HCT116 (cell line): ENCODE data around the gene AWAT2. TPM values are rescaled to one million over a fixed set of nuclear protein-coding genes. Genes with fewer than 3 reads are reported as not detected.
"Not testable (repeated sequence)": the region's sequence is repeated elsewhere in the genome, so short reads cannot be mapped to it uniquely, and the experiment has no call there.

Experiments used
- ATAC-seq: fragments of 200-7000 bp; cut with Tn5 transposase; 2 replicates; pipeline ENCODE4 v1.9.1; 2020; ENCODE audit warnings: mild to moderate bottlenecking, moderate library complexity
- BruUV-seq: library from RNA; stranded (reverse); fragments of 400-500 nt; replicated peaks from 2 replicates; lab custom pipeline; 2021; lab: Mats Ljungman, UMichigan
- CTCF ChIA-PET: fragments of 300-600 bp; sonication (Branson Sonifier 250); formaldehyde crosslinking; loops from one replicate; lab custom pipeline; 2021; ENCODE audit warnings: antibody characterized with exemption; lab: Charles Lee
- POLR2A ChIA-PET: fragments of 300-600, 350-600 bp; sonication (Branson Sonifier 250); formaldehyde crosslinking; loops from one replicate; lab custom pipeline; 2021; ENCODE audit warnings: antibody characterized with exemption; lab: Charles Lee
- RAD21 ChIA-PET, 2 experiments: fragments of 300-600 bp; sonication (Branson Sonifier 250); formaldehyde crosslinking; loops; one replicate each; lab custom pipeline; 2023; ENCODE audit warnings: low total read pairs in 2 of 2; ENCODE audit not compliant: uncharacterized antibody in 2 of 2, unreplicated experiment in 2 of 2, low non-redundant PET in 1 of 2; lab: Charles Lee
- DNase-seq: peaks from one replicate; pipeline ENCODE4 v3.0.0-alpha.2; 2010; ENCODE audit warnings: low read depth, low spot score
- H2AFZ ChIP-seq: fragments of 200-600 bp; shearing (Covaris generic), sonication (generic); 2 replicates; pipeline ENCODE4 v1.6.1; 2017; ENCODE audit warnings: low read depth, mixed run types, mixed read lengths, antibody characterized with exemption, low read length; ENCODE audit not compliant: poor library complexity, severe bottlenecking
- H3K27ac ChIP-seq: 2 replicates; pipeline ENCODE4 v1.5.1; 2012; ENCODE audit warnings: low read depth, low read length
- H3K27me3 ChIP-seq: fragments of 200-600 bp; sonication (generic); 2 replicates; pipeline ENCODE4 v1.6.1; 2016; ENCODE audit warnings: mixed run types, low read length, mixed read lengths; ENCODE audit not compliant: insufficient read depth
- H3K36me3 ChIP-seq, 2 experiments: fragments of 200-500 bp in 1 of 2; fragments of 200-600 bp in 1 of 2; sonication (Bioruptor generic) in 1 of 2; sonication (generic) in 1 of 2; 2 replicates each; pipeline versions ENCODE4 v1.5.1 to v1.6.1; 2014 to 2016; ENCODE audit warnings: low read length in 2 of 2, inconsistent platforms in 1 of 2, mixed read lengths in 1 of 2, mixed run types in 1 of 2; ENCODE audit not compliant: insufficient read depth in 2 of 2, control insufficient read depth in 1 of 2
- H3K4me1 ChIP-seq, 2 experiments: fragments of 200-600 bp in 1 of 2; sonication (generic) in 1 of 2; 2 replicates each; pipeline versions ENCODE4 v1.5.1 to v1.6.1; 2012 to 2017; ENCODE audit warnings: low read length in 2 of 2, inconsistent platforms in 1 of 2, mild to moderate bottlenecking in 1 of 2, mixed read lengths in 1 of 2, mixed run types in 1 of 2, moderate library complexity in 1 of 2; ENCODE audit not compliant: insufficient read depth in 2 of 2, control insufficient read depth in 1 of 2
- H3K4me2 ChIP-seq: fragments of 200-600 bp; sonication (generic); 2 replicates; pipeline ENCODE4 v1.6.1; 2017; ENCODE audit warnings: mixed run types, low read length, mixed read lengths
- H3K4me3 ChIP-seq, 2 experiments: fragments of 200-600 bp in 1 of 2; sonication (generic) in 1 of 2; replicated peaks in 1 of 2; 2 replicates each; pipeline ENCODE4 v1.5.1; 2011 to 2016; ENCODE audit warnings: low read length in 2 of 2, control low read depth in 1 of 2, low read depth in 1 of 2, mild to moderate bottlenecking in 1 of 2, mixed read lengths in 1 of 2, mixed run types in 1 of 2
- H3K79me2 ChIP-seq: fragments of 200-600 bp; sonication (generic); 2 replicates; pipeline ENCODE4 v1.6.1; 2017; ENCODE audit warnings: mild to moderate bottlenecking, mixed run types, low read length, moderate library complexity, mixed read lengths; ENCODE audit not compliant: insufficient read depth
- H3K9ac ChIP-seq: fragments of 200-600 bp; sonication (generic); 2 replicates; pipeline ENCODE4 v1.6.1; 2016; ENCODE audit warnings: low read length, mixed read lengths
- H3K9me2 ChIP-seq: fragments of 200-600 bp; sonication (generic), shearing (Covaris generic); 2 replicates; pipeline ENCODE4 v1.6.1; 2017; ENCODE audit warnings: mixed run types, mild to moderate bottlenecking, moderate library complexity; ENCODE audit not compliant: insufficient read depth
- H3K9me3 ChIP-seq, 2 experiments: fragments of 200-500 bp in 1 of 2; fragments of 200-600 bp in 1 of 2; sonication (Bioruptor generic) in 1 of 2; sonication (generic) in 1 of 2; 2 replicates each; pipeline ENCODE4 v1.6.1; 2014 to 2017; ENCODE audit warnings: low read length in 2 of 2, mixed read lengths in 2 of 2, inconsistent platforms in 1 of 2, low read depth in 1 of 2, mild to moderate bottlenecking in 1 of 2, mixed run types in 1 of 2, moderate library complexity in 1 of 2; ENCODE audit not compliant: control insufficient read depth in 1 of 2, insufficient read depth in 1 of 2
- H4K20me1 ChIP-seq: fragments of 200-600 bp; sonication (generic), shearing (Covaris generic); 2 replicates; pipeline ENCODE4 v1.6.1; 2017; ENCODE audit warnings: mixed run types, mild to moderate bottlenecking, moderate library complexity; ENCODE audit not compliant: insufficient read depth
- CEBPB ChIP-seq: IDR thresholded peaks from 2 replicates; pipeline ENCODE4 v1.6.1; 2012; ENCODE audit warnings: low read depth
- FOSL1 ChIP-seq: IDR thresholded peaks from 2 replicates; pipeline ENCODE4 v1.6.1; 2012; ENCODE audit warnings: low read depth
- SIN3A ChIP-seq: IDR thresholded peaks from 2 replicates; pipeline ENCODE4 v1.6.1; 2012; ENCODE audit warnings: low read depth
- SP1 ChIP-seq: IDR thresholded peaks from 2 replicates; pipeline ENCODE4 v1.6.1; 2012; ENCODE audit warnings: low read depth
- TCF7L2 ChIP-seq: IDR thresholded peaks from 2 replicates; pipeline ENCODE4 v1.7.0; 2011; ENCODE audit warnings: borderline replicate concordance, inconsistent platforms; ENCODE audit not compliant: insufficient read depth, insufficient read length; ENCODE audit errors: extremely low read depth
- intact Hi-C: fragments of 100-400 bp; cut with micrococcal nuclease; formaldehyde crosslinking; loops from 2 replicates; pipeline ENCODE4 v1.10.0; 2022
- total RNA-seq: library from RNA; stranded (reverse); gene quantifications from one replicate; pipeline ENCODE4 v1.2.1, GENCODE V29; 2021; ENCODE audit not compliant: unreplicated experiment
- TF ChIP-seq, protein P1 (sequence below): IDR thresholded peaks from 2 replicates; pipeline ENCODE4 v1.6.1; 2012; ENCODE audit warnings: low read depth
- TF ChIP-seq, protein P2 (sequence below): IDR thresholded peaks from 2 replicates; pipeline ENCODE4 v1.6.1; 2011; ENCODE audit warnings: mild to moderate bottlenecking, low read length, moderate library complexity; ENCODE audit not compliant: insufficient replicate concordance; ENCODE audit errors: extremely low read depth

The AWAT2 gene
- total RNA-seq, 1 experiment from 2014 or later, result not detected

DNA sequence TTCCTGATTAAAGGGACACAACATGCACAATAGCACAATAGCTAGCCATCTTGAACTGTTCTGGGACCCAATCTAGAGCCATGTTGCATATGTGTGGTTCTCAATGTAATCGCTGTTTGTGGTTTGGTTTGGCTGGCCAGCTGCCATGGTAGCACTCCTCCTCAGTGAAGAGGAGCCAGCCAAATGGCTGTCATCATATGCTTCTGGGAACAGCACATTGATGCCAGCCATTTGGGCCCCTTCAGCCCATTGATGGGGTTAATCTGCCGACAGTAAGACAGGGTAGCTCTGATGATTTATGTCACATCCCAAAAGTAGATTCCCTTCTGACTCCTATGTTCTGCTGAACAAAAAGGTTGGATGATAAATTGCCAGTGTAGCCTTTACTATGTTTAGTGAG, 48.5 kb downstream of the AWAT2 start:
- no peak overlapping the region for H3K9ac ChIP-seq
- DNase-seq, result no peak
- no peak overlapping the region for H3K27ac ChIP-seq
- CTCF ChIA-PET, result no interaction called here
- no peaks in the 10 kb centered on the region for H3K27me3 ChIP-seq
- POLR2A ChIA-PET, result no interaction called here
- H3K36me3 ChIP-seq, result no peaks in the 10 kb centered on the region
- no peak overlapping the region for H3K4me2 ChIP-seq
- TF ChIP-seq TCF7L2 (no peak), SIN3A (no peak), CEBPB (no peak), SP1 (no peak), FOSL1 (no peak)
- TF ChIP-seq, protein P1, sequence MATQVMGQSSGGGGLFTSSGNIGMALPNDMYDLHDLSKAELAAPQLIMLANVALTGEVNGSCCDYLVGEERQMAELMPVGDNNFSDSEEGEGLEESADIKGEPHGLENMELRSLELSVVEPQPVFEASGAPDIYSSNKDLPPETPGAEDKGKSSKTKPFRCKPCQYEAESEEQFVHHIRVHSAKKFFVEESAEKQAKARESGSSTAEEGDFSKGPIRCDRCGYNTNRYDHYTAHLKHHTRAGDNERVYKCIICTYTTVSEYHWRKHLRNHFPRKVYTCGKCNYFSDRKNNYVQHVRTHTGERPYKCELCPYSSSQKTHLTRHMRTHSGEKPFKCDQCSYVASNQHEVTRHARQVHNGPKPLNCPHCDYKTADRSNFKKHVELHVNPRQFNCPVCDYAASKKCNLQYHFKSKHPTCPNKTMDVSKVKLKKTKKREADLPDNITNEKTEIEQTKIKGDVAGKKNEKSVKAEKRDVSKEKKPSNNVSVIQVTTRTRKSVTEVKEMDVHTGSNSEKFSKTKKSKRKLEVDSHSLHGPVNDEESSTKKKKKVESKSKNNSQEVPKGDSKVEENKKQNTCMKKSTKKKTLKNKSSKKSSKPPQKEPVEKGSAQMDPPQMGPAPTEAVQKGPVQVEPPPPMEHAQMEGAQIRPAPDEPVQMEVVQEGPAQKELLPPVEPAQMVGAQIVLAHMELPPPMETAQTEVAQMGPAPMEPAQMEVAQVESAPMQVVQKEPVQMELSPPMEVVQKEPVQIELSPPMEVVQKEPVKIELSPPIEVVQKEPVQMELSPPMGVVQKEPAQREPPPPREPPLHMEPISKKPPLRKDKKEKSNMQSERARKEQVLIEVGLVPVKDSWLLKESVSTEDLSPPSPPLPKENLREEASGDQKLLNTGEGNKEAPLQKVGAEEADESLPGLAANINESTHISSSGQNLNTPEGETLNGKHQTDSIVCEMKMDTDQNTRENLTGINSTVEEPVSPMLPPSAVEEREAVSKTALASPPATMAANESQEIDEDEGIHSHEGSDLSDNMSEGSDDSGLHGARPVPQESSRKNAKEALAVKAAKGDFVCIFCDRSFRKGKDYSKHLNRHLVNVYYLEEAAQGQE, result no peak
- TF ChIP-seq, protein P2, sequence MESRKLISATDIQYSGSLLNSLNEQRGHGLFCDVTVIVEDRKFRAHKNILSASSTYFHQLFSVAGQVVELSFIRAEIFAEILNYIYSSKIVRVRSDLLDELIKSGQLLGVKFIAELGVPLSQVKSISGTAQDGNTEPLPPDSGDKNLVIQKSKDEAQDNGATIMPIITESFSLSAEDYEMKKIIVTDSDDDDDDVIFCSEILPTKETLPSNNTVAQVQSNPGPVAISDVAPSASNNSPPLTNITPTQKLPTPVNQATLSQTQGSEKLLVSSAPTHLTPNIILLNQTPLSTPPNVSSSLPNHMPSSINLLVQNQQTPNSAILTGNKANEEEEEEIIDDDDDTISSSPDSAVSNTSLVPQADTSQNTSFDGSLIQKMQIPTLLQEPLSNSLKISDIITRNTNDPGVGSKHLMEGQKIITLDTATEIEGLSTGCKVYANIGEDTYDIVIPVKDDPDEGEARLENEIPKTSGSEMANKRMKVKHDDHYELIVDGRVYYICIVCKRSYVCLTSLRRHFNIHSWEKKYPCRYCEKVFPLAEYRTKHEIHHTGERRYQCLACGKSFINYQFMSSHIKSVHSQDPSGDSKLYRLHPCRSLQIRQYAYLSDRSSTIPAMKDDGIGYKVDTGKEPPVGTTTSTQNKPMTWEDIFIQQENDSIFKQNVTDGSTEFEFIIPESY, result no peak
- TF ChIP-seq, all 23 proteins: peak for 0
- intact Hi-C loops, result no loop called here
- Histone ChIP-seq H3K4me3 (no peak overlapping the region), H3K9me3 (no peaks in the 10 kb centered on the region), H3K9me2 (no peaks in the 10 kb centered on the region), H2AFZ (no peak overlapping the region), H3K4me1 (no peaks in the 10 kb centered on the region), H4K20me1 (no peaks in the 10 kb centered on the region), H3K79me2 (no peaks in the 10 kb centered on the region)
- BruUV-seq, result no TSS peak
- RAD21 ChIA-PET, result no interaction called here
- ATAC-seq, result no peak

DNA sequence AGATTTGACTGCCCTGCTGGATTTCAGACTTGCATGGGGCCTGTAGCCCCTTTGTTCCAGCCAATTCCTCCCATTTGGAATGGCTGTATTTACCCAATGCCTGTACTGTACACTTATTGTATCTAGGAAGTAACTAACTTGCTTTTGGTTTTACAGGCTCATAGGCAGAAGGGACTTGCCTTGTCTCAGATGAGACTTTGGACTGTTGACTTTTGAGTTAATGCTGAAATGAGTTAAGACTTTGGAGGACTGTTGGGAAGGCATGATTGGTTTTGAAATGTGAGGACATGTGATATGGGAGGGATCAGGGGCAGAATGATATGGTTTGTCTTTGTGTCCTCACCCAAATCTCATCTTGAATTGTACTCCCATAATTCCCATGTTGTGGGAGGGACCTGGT, 51.4 kb downstream of the AWAT2 start:
- DNase-seq, intact Hi-C loops, H3K9ac ChIP-seq, H4K20me1 ChIP-seq, H3K4me3 ChIP-seq, ATAC-seq, H3K4me2 ChIP-seq, RAD21 ChIA-PET, H2AFZ ChIP-seq, H3K4me1 ChIP-seq, H3K9me3 ChIP-seq, H3K9me2 ChIP-seq, H3K27me3 ChIP-seq, CTCF ChIA-PET, H3K36me3 ChIP-seq, H3K27ac ChIP-seq, POLR2A ChIA-PET, H3K79me2 ChIP-seq, BruUV-seq: not testable (repeated sequence)
